NCI-H524 treated with DMSO at 0.1 percent for 48 hours (cell line): ENCODE measurements around the gene SCCPDH.
"Not testable (repeated sequence)": the region's sequence is repeated elsewhere in the genome, so short reads cannot be mapped to it uniquely, and the experiment has no call there.

Experiments used
- DNase-seq: peaks from one replicate; lab custom pipeline; 2025; lab: John Stamatoyannopoulos, UW

SCCPDH gene

DNA sequence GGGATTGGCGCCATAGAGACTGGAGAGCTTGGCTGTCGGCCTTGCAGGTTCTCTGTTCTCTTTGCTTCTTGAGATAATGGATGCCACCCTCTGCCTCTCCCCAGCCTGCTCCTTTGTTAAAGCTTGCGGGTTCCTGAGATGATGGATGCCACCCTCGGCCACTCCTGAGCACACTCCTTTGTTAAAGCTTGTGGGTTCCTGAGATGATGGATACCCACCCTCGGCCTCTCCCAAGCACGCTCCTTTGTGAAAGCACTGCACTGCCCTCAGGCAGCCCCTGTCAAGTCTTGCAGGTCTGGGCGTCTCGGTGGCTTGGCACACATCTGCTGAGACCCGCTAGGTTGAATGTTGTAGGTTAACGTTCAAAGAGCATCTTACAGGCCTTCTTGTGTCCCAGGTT is 76.5 kb downstream of the SCCPDH start:
- DNase-seq = no peak

- no peak for DNase-seq
Observed at GRCh38 chr1:246801241-246802020, 77.2 kb downstream of the SCCPDH start.

- DNase-seq = no peak
Observed at GRCh38 chr1:246803373-246803772, 79.2 kb downstream of the SCCPDH start.

- DNase-seq = no peak
Observed at GRCh38 chr1:246803883-246804282, 79.7 kb downstream of the SCCPDH start.

DNA sequence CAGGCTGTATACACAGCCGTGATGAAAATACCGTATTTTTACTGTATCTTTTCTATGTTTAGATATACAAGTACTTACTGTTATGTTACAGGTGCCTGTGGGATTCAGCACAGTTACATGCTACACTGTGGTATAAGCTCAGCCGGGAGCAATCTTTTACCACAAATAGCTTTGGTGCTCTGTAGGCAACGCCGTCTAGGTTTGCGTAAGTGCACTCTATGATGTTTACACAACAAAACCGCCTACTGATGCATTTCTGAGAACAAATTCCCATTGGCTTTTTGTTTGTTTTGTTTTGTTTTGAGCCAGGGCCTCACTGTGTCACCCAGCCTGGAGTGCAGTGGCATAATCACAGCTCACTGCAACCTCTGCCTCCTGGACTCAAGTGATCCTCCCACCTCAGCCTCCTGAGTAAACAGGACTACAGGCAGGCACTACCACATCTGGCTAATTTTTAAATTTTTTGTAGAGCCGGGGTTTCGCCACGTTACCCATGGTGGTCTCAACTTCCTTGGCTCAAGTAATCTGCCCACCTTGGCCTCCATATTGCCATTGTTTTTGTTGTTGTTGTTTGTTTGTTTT is 81.0 kb downstream of the SCCPDH start:
- no peak for DNase-seq

DNA sequence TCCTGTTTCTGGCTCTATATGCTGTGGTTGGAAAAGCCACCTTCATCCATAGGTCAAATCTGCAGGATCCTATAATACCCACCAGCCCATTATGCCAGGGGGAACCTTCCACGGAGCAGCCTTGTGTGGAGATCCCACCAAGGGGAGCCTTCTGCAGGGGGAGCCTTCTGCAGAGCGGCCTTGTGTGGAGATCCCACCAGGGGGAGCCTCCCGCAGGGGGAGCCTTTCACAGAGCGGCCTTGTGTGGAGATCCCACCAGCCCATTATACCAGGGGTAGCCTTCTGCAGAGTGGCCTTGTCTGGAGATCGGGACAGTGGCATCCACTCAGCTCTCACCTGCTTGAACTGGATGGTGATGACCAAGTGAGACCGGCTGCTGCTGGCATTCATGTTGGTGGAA is 85.3 kb downstream of the SCCPDH start:
- no peak for DNase-seq

DNA sequence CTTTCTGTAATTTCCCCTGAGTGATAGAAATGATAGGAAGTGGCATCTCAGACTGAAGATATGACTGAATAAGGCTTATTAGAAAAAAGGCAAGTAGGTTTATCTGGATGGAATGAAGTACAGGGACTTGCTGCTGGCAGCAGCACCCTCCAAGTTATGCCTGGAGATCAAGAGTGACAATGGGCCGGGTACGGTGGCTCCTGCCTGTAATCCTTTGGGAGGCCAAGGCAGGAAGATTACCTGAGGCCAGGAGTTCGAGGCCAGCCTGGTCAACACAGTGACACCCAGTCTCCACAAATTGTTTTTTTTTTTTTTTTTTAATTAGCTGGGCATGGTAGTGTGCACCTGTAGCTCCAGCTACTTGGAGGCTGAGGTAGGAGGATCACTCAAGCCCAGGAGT is 87.8 kb downstream of the SCCPDH start:
- no peak for DNase-seq

DNA sequence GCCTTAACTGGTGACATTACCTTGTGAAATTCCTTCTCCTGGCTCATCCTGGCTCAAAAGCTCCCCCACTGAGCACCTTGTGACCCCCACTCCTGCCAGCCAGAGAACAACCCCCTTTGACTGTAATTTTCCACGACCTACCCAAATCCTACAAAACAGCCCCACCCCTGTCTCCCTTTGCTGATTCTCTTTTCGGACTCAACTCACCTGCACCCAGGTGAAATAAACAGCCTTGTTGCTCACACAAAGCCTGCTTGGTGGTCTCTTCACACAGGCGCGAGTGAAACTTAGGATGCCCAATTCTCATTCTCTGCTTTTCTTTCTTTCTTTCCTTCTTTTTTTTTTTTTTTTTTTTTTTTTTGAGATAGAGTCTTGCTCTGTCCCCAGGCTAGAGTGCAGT is 89.1 kb downstream of the SCCPDH start:
- not testable (repeated sequence) for DNase-seq

DNA sequence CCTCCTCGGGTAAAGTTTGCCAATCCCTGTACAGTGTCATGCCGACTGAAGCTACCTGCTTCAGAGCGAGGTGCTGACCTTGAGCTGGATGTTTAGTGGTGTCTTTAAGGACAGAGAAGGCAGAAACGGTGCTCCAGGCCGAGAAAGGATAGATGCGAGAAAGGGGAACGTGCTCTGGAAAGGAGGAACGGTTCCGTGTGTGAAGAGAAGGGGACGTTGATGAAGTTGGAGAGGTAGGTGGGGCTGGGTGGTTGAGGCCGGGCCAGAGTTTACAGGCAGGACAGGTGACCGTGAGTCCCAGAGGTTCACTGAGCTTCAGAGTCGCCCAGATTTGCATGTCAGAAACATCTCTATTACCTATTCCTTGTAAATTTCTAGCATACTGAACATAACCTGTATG is 90.7 kb downstream of the SCCPDH start:
- DNase-seq = no peak

GRCh38 chr1:246815693-246816270 is 91.6 kb downstream of the SCCPDH start:
- DNase-seq = no peak
